ENCODE results near the gene ZNF484.
"Not testable (repeated sequence)": the region's sequence is repeated elsewhere in the genome, so short reads cannot be mapped to it uniquely, and the experiment has no call there.

Gene ZNF484

DNA sequence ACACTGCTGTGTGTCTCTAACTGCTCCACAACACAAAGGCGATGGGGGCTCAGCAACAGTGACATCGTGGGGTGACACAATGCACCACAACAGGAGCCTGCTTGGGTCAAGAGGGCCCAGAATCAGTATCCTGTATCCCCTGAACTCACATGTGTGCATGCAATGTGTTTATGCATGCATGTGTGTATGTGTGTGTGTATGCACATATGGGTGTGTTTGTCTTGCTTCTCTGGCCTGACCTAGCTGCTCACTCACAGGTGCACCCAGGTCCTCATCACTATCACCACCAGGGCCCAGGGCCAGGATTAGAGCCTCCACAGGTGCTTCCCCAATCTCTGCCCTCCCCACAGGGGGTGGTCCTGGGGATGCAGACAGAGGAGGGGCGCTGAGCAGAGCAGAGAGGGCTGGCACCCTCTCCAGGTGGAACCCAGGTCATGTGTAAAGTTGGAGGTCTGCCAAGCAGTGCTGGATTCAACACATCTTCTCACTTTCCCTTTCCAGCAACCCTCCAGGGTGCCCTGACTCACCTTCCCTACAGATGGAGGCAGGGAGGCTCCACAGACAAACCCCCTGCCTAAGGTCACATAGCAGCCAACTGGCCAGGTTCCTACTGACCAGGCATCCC lies 18.1 kb upstream of the ZNF484 start:
- POLR2A ChIA-PET, result no interaction called here
- CTCF ChIA-PET, result no interaction called here
- no peak overlapping the region for H3K4me3 ChIP-seq (ENCODE audit: low read depth, low read length)
- no peak for DNase-seq (ENCODE audit: low read depth, low spot score)
- TF ChIP-seq, protein P1, sequence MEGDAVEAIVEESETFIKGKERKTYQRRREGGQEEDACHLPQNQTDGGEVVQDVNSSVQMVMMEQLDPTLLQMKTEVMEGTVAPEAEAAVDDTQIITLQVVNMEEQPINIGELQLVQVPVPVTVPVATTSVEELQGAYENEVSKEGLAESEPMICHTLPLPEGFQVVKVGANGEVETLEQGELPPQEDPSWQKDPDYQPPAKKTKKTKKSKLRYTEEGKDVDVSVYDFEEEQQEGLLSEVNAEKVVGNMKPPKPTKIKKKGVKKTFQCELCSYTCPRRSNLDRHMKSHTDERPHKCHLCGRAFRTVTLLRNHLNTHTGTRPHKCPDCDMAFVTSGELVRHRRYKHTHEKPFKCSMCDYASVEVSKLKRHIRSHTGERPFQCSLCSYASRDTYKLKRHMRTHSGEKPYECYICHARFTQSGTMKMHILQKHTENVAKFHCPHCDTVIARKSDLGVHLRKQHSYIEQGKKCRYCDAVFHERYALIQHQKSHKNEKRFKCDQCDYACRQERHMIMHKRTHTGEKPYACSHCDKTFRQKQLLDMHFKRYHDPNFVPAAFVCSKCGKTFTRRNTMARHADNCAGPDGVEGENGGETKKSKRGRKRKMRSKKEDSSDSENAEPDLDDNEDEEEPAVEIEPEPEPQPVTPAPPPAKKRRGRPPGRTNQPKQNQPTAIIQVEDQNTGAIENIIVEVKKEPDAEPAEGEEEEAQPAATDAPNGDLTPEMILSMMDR (IDR thresholded peaks at IDR 0.05; ENCODE audit: insufficient read depth, low read length, missing control alignments), result no peak

DNA sequence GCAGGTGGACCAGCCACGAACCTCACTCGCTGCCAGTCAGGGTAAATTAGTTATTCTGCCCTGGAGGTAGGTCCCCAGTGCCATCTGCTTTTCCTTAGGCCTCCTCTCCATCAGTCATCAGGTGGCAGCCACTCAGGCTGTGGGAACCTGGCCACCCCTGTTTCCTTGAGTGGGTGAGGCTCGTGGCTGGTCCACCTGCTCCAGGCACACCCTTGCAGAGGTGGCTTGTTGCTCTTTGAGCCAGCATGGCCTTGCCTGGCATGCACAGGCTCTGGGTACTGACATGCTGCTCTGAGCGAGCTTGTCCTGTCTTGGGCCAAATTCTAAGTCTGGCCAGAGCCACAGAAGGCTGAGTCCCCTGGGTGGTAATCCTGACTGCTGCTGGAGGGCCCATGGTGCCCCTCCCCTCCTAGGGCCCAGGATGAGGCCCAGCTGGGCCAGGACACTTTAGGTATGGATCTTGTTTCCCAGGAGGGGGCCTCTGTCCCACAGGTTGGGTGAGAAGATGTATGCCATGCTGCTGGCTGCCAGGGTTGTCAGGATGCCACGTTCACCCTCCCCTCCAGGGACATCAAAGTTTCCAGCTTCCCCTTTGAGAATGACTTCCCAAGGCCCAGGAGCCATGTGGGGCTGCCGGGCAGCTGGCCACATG lies 17.0 kb upstream of the ZNF484 start:
- H3K4me3 ChIP-seq (ENCODE audit: low read depth, low read length), result no peak overlapping the region
- DNase-seq (ENCODE audit: low read depth, low spot score), result no peak
- POLR2A ChIA-PET, result no interaction called here
- CTCF ChIA-PET, result no interaction called here
- TF ChIP-seq, protein P1 (IDR thresholded peaks at IDR 0.05; ENCODE audit: insufficient read depth, low read length, missing control alignments), result no peak

DNA sequence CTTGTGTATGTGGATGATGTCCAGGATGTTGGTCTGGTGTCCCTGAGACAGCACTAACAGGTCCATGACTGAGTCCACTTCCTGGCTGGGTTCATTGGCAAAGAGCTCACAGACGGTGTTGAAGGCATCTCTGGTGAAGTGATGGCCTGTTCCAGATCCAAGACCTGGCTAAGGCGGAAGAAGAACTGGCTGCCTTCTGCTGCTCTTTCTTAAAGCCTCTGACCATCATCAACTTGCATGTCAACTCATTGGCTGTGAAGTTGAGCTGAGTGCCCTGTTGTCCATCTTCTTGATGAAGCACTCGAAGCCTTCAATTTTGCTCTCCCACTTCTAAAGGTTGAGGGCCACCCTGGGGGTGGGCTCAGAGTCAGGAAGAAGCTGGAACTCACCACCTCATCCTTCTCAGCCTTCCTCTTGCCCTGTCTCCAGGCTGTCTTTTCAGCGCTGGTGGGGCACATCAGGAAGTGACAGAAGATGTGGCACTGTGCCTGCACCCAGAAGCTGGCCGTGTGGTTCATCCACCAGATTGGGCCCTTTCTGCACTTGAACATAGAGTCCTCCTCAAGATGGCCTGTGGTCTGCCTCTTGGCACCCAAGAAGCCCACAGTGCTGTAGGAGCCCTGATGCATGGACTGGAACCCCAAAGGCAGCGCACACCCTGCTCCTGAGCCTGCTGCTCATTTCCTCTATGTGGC lies 16.2 kb upstream of the ZNF484 start:
- POLR2A ChIA-PET; H3K4me3 ChIP-seq (ENCODE audit: low read depth, low read length); CTCF ChIA-PET; DNase-seq (ENCODE audit: low read depth, low spot score): not testable (repeated sequence)

DNA sequence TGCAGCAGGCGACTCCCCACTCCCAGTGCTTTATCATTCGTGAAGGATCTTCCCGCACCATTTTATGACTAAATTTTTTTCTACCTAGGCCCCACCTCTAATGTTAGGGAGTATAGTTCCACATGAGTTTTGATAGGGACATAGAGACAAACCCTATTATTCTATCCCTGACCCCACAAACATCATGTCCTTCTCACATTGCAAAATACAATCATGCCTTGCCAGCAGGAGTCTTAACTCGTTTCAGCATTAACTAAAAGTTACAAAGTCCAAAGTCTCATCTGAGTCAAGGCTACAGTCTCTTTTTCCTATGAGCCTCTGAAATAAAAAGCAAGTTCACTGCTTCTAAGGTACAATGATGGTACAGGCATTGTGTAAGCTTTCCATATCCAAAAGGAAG lies 14.4 kb upstream of the ZNF484 start:
- POLR2A ChIA-PET; DNase-seq (ENCODE audit: low read depth, low spot score); H3K4me3 ChIP-seq (ENCODE audit: low read depth, low read length); CTCF ChIA-PET: not testable (repeated sequence)

DNA sequence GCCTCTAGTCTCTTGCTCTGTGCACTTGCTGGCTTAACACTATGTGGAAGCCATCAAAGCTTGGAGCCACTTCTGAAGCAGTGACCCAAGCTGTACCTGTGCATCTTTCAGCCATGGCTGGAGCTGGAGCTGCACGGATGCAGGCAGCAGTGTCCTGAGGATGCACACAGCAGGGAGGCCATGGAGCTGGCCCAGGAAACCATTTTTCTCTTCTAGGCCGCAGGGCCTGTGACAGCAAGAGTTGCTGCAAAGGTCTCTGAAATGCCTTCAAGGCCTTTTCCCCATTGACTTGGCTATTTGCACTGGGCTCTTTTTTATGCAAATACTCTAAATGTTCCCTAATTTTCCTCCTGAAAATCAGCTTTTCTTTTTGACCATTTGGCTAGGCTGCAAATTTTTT lies 12.9 kb upstream of the ZNF484 start:
- no peak overlapping the region for H3K4me3 ChIP-seq (ENCODE audit: low read depth, low read length)
- DNase-seq (ENCODE audit: low read depth, low spot score), result no peak
- CTCF ChIA-PET, result no interaction called here
- POLR2A ChIA-PET, result no interaction called here
- TF ChIP-seq, protein P1 (IDR thresholded peaks at IDR 0.05; ENCODE audit: insufficient read depth, low read length, missing control alignments), result no peak

DNA sequence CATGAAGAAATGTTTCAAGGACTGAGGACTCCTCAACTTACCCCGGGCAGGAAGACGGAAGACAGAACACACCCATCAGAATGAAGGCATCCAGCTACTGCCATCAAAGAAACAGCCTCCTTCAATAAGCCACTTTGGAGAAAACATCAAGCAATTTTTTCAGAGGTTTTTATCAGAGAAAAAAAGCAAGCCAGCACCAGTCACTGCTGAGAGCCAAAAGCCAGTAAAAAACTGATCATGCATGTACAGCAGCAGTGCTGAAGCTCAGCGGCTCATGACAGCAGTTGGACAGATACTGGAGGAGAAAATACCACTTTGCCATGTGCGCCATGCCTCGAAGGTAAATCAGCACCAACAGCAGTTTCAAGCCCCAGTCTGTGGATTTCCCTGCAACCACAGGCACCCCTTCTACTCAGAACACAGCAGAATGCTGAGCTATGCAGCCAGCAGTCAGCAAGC lies 10.1 kb upstream of the ZNF484 start:
- ChIA-PET POLR2A (no interaction called here), CTCF (no interaction called here)
- no peak for DNase-seq (ENCODE audit: low read depth, low spot score)

DNA sequence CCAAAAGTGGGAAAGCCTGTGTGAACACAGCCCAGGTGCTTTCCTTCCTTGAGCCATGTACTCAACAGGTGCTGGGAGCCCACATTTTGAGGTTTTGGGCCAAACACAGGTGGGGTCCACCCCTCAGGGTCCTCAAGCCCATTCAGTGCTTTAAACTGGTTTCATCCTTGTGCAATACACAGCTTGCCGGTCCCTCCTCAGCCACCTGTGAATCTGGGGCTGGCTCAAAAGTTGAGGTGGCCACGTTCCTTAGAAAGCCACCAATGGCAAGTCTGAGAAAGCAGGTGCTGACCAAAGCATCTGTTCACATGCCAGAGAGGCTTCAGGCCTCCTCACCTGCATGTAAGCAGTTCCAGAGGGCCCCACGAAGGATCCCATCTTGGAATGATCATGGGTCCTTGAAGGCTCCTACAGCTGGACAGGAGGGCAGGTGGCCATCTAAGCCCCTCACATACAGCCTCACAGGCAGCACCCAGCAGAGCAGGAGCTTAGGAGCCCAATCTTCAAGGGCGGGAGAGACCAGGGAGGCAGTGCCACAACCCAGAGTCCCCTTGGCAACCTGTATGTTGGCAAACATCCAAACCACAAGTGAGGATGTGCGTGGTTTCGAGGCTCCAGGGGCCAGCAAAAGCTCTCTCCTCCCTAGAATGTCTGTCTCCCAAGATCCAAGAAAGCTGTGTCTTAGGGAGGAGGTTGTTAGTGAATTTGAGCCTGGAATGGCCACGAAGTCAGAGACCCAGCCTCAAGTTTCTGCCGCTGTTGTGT lies 9.2 kb upstream of the ZNF484 start:
- POLR2A ChIA-PET; CTCF ChIA-PET; DNase-seq (ENCODE audit: low read depth, low spot score): not testable (repeated sequence)

More for the DNA sequence above, 10.1 kb upstream of the ZNF484 start:
- TF ChIP-seq, protein P1 (IDR thresholded peaks at IDR 0.05; ENCODE audit: insufficient read depth, low read length, missing control alignments), result no peak
- H3K4me3 ChIP-seq (ENCODE audit: low read depth, low read length), result no peak overlapping the region

DNA sequence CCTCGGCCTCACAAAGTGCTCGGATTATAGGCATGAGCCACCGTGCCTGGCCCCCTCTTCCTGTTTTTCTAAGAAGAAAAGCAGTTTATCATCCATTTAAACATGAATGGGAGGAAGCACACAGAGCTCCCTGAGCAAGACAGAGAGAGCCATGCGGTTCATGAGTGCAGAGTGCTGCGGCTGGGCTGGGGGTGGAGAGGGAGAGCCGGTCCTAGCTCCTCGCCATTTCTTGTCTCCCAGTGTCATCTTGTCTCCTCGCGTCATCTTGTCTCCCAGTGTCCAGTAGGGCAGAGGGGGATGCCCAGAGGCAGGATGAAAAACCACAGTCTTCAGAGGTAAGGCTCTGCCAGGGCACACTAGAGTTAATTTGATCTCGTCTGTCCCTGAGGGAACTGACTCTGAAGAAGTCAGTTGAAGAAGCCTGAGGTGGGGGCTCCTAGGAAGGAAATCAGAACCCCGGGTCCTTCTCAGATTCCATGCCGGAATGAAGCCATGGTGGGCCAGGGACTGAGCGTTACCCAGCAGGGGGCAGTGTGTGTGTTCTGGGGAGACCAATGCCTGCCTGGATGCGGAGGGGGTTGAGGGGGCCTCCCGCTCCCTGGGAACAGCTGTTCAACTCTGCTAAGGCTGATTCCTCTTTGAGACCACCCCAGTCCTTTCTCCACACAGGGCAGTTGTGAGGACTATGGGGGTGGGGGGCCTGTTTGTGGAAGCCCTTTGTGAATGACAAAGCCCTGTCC lies 6.0 kb upstream of the ZNF484 start:
- POLR2A ChIA-PET; DNase-seq (ENCODE audit: low read depth, low spot score); CTCF ChIA-PET; H3K4me3 ChIP-seq (ENCODE audit: low read depth, low read length): not testable (repeated sequence)

More for the DNA sequence above, 9.2 kb upstream of the ZNF484 start:
- H3K4me3 ChIP-seq (ENCODE audit: low read depth, low read length), result not testable (repeated sequence)

All from AG04449 (cell line).